ENCODE results near the gene EP400.
"Not testable (repeated sequence)": the region's sequence is repeated elsewhere in the genome, so short reads cannot be mapped to it uniquely, and the experiment has no call there.

The EP400 gene

DNA sequence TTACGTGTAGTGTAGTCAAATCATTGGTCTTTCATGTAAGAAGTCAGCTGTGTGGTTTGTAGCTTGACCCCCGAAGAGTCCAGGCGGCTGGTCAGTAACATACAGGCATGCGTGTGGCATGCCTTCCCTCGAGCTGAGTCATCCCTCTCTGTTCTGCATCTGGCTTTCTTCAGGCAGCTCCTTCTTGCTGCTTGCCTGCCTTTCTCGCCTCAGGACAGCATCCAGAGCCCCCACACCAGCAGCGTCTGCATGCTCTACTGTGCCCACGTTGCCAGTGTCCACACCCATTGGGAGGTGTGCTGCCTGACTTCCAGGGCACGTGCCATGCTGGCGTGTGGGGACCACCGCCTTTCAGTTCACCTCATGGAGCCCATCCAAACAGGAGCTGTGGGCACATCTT, 96.8 kb downstream of the EP400 start:
- DNase-seq (ENCODE audit: low read depth in 2 of 2), result peak; percentile 6 to 7

- DNase-seq (ENCODE audit: low read depth in 2 of 2), result not testable (repeated sequence)
Observed at GRCh38 chr12:132047630-132048029, 97.9 kb downstream of the EP400 start.

DNA sequence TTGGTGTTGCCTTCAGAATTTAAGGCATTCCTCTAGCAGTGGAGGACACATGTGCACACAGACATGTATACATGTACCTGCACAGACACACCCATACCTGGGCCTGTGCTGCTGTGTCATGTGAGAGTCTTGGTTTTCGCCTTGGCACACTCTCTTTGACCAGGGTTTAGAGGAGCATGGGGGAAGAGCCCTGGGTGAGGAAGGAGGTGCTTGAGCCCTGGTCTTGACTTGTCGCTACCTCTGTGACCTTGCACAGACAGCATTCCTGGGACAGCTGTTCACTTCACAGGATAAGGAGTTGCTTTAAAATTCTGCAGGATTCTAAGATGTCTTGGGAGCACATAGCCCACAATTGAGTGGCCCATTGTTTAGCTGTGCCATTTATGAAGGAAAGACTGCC, 99.7 kb downstream of the EP400 start:
- no peak for DNase-seq (ENCODE audit: low read depth in 2 of 2)

DNA sequence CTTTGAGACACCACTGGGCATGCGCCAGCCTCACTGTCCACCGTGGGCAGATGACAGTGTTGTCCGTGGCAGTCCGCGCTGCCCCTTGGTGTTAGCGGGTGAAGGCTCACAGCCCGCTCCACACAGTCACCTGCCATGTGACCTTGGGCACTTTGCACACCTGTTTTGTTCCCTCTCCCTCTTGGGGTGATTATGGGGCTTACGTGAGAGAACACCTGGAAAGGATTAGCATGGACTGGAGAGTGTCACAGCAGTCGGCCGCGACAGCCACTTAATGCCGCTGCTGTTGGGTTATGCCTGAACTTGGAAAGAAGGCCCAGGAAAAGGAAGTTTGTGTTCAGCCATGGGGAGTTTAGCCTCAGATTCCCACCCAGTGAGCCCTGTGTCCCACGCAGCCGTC, 100.1 kb downstream of the EP400 start:
- no peak for DNase-seq (ENCODE audit: low read depth in 2 of 2)

GRCh38 chr12:132051718-132052117, 102.0 kb downstream of the EP400 start:
- not testable (repeated sequence) for DNase-seq (ENCODE audit: low read depth in 2 of 2)

- no peak for DNase-seq (ENCODE audit: low read depth in 2 of 2)
Observed at GRCh38 chr12:132052196-132052932, 102.6 kb downstream of the EP400 start.

- no peak for DNase-seq (ENCODE audit: low read depth in 2 of 2)
Observed at GRCh38 chr12:132053338-132054330, 103.9 kb downstream of the EP400 start.

- no peak for DNase-seq (ENCODE audit: low read depth in 2 of 2)
Observed at GRCh38 chr12:132054983-132055382, 105.2 kb downstream of the EP400 start.

DNA sequence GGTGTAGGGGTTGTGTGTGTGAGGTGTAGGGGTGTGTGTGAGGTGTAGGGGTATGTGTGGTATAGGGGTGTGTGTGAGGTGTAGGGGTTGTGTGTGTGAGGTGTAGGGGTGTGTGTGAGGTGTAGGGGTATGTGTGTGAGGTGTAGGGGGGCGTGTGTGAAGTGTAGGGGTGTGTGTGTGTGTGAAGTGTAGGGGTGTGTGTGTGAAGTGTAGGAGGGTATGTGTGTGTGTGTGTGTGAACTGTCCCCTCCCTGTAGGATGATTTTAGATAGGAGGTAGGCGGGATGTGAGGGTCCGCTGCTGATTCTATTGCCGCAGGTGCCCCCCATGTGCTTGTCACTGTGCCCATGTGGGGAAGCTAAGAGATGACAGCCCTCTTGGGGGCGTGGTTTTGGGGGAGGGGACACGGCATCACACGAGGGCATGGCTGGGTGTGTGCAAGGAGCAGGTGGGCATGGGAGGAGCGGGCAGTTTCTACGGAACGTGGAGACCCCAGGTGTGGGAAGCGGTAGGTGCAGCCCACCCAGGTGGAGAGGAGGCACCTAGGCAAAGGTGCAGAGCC, 105.9 kb downstream of the EP400 start:
- no peak for DNase-seq (ENCODE audit: low read depth in 2 of 2)

- DNase-seq (ENCODE audit: low read depth in 2 of 2), result no peak
Observed at GRCh38 chr12:132056320-132056719, 106.6 kb downstream of the EP400 start.

GRCh38 chr12:132056951-132057350, 107.2 kb downstream of the EP400 start:
- DNase-seq (ENCODE audit: low read depth in 2 of 2), result no peak

DNA sequence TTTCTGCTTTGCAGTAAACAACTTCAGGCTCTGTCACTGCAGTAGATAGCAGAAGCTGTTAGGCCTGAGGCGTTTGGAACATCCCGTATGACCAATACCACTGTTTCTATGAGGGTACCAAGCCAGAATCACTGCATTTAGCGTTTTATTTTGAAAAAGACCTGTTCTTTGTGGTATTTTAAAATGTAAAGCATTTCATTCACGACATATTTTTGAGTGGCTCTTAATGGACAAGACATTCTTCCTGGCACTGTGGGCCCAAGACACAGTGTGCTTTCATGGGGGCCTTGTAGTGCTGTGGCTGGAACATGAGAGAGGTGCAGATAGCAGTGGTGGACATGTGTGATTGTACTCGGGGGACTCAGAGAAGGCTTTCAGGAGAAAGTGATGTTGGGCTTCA, 107.9 kb downstream of the EP400 start:
- no peak for DNase-seq (ENCODE audit: low read depth in 2 of 2)

- no peak for DNase-seq (ENCODE audit: low read depth in 2 of 2)
Observed at GRCh38 chr12:132061197-132061596, 111.5 kb downstream of the EP400 start.

DNA sequence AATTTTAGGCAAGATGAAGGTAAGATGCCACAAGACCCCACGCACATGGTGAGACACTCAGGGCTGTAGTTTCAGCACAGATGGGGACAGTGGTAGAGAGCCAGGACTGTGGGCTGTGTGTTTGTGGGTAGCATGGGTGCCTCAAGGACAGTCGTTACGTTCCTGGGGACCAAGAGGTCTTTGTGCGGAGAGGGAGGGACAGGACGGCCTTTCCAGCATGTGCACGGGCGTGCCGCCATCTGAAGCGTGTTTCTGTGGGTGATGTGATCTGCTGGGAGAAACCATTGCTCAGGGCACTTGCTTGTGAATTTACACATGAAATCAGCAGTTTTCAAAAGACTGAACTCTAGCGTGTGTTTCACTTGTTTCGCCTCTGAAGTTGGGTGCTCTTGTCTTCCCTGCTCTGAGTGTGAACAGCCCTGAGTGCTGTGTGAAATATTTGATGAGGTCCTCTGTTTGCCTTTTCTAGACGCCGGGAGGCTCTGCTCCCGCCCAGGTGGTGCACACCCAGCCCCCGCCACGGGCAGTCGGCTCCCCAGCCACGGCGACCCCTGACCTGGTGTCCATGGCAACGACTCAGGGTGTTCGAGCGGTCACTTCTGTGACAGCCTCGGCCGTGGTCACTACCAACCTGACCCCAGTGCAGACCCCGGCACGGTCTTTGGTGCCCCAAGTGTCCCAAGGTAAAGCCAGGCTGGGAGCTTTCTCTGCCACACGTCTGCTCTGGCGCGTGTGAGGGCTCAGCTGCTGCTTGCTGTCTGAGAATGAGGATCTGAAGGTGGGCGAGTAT, 112.1 kb downstream of the EP400 start:
- no peak for DNase-seq (ENCODE audit: low read depth in 2 of 2)

GRCh38 chr12:132062481-132062880, 112.7 kb downstream of the EP400 start:
- DNase-seq (ENCODE audit: low read depth in 2 of 2), result no peak

GRCh38 chr12:132063491-132063890, 113.7 kb downstream of the EP400 start:
- no peak for DNase-seq (ENCODE audit: low read depth in 2 of 2)

DNA sequence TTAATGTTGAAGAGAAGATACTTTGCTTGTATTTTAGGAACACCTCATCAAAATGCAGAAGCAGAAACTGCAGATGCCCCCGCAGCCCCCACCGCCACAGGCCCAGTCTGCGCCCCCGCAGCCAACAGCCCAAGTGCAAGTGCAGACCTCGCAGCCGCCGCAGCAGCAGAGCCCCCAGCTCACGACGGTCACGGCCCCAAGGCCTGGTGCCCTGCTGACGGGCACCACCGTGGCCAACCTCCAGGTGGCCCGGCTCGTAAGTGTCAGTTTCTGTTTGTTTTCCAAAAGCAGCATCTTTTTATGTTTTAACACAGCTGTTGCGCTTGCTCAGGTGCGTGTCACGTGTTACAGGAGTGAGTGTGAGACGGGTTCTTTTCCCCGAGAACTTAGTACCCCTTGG, 114.9 kb downstream of the EP400 start:
- no peak for DNase-seq (ENCODE audit: low read depth in 2 of 2)

DNA sequence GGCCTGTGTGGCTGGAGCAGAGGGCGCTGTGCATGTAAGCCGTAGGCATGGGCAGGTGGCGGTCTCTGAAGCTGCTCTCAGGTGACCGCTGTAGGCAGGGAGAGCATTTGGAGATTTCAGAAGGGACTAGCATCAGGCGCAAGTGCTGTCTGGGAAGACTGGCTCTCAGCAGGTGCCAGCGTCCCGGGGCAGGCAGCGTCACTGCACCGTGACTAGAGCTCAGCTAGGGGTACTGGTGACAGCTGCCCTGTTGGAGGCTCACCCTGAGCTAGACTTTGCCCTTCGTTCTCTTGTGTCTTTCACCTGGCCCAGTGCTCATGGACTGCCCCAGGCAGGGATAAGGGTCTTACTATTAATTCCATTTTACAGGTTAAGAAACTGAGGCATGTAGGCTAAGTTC, 115.5 kb downstream of the EP400 start:
- no peak for DNase-seq (ENCODE audit: low read depth in 2 of 2)

- no peak for DNase-seq (ENCODE audit: low read depth in 2 of 2)
Observed at GRCh38 chr12:132065609-132066344, 116.0 kb downstream of the EP400 start.

- DNase-seq (ENCODE audit: low read depth in 2 of 2), result no peak
Observed at GRCh38 chr12:132066345-132066685, 116.6 kb downstream of the EP400 start.

DNA sequence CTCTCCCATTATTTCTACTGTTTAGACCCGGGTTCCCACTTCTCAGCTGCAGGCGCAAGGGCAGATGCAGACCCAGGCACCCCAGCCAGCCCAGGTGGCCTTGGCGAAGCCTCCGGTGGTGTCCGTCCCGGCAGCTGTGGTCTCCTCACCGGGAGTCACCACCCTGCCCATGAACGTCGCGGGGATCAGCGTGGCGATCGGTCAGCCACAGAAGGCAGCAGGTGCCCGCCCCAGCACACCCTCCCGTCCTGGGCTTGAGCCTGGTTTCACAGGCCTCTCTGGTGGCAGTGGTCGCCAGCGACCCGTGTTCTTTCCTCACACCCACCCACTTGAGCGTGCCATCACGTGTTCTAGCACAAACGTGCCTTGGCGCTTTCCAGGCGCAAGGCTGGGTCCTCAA, 117.0 kb downstream of the EP400 start:
- DNase-seq (ENCODE audit: low read depth in 2 of 2), result no peak

Measured in fibroblast of skin of left quadriceps (primary cell).